Dedifferentiated amniotic fluid mesenchymal stem cell (primary cell): ENCODE results near the gene FCSK.

Source experiments
- DNase-seq: peaks from one replicate; pipeline ENCODE4 v3.0.0-alpha.2; 2016; ENCODE audit errors: extremely low spot score

The FCSK gene

GRCh38 chr16:70480127-70481105 is 26.0 kb downstream of the FCSK start:
- DNase-seq, result no peak

- peak; percentile 55 for DNase-seq
Measured at GRCh38 chr16:70481929-70482536, 27.6 kb downstream of the FCSK start.

- no peak for DNase-seq
Measured at GRCh38 chr16:70482624-70483023, 28.2 kb downstream of the FCSK start.

GRCh38 chr16:70483426-70483825 is 29.0 kb downstream of the FCSK start:
- no peak for DNase-seq

- no peak for DNase-seq
Measured at GRCh38 chr16:70484867-70485266, 30.5 kb downstream of the FCSK start.

GRCh38 chr16:70490261-70490660 is 35.9 kb downstream of the FCSK start:
- no peak for DNase-seq

- DNase-seq, result no peak
Measured at GRCh38 chr16:70493802-70494201, 39.4 kb downstream of the FCSK start.

GRCh38 chr16:70494202-70494770 is 39.9 kb downstream of the FCSK start:
- DNase-seq, result no peak

GRCh38 chr16:70494777-70495176 is 40.4 kb downstream of the FCSK start:
- no peak for DNase-seq

GRCh38 chr16:70495425-70496182 is 41.2 kb downstream of the FCSK start:
- no peak for DNase-seq

GRCh38 chr16:70496513-70496912 is 42.1 kb downstream of the FCSK start:
- DNase-seq, result no peak

- no peak for DNase-seq
Measured at GRCh38 chr16:70508752-70509151, 54.4 kb downstream of the FCSK start.

- no peak for DNase-seq
Measured at GRCh38 chr16:70510216-70510615, 55.8 kb downstream of the FCSK start.

- no peak for DNase-seq
Measured at GRCh38 chr16:70511833-70512232, 57.4 kb downstream of the FCSK start.

- DNase-seq, result no peak
Measured at GRCh38 chr16:70512456-70512855, 58.1 kb downstream of the FCSK start.

- peak; percentile 19 for DNase-seq
Measured at GRCh38 chr16:70520612-70521297, 66.4 kb downstream of the FCSK start.

- DNase-seq, result no peak
Measured at GRCh38 chr16:70522216-70523075, 68.1 kb downstream of the FCSK start.

GRCh38 chr16:70523076-70523742 is 68.8 kb downstream of the FCSK start, which contains the start of gene COG4:
TSS of gene COG4 (minus strand) at chr16:70523554. CDS start at chr16:70523543, 11 bp downstream.
- peak; percentile 82 for DNase-seq

- no peak for DNase-seq
Measured at GRCh38 chr16:70523743-70524398, 69.5 kb downstream of the FCSK start, which contains the start of gene SF3B3. TSS of gene SF3B3 (plus strand) at chr16:70523816. CDS start at chr16:70526657, 2,841 bp downstream.
